Measurements from ENCODE around the gene OR4D1.

The OR4D1 gene

GRCh38 chr17:58111676-58112075, 36.5 kb upstream of the OR4D1 start:
- no peak for DNase-seq (ENCODE audit: low read depth)
- no peak overlapping the region for H3K4me3 ChIP-seq (ENCODE audit: low read depth, low read length)
- no peak for TF ChIP-seq CTCF (conservative IDR thresholded peaks at IDR 0.05; ENCODE audit: low read depth, low read length)

DNA sequence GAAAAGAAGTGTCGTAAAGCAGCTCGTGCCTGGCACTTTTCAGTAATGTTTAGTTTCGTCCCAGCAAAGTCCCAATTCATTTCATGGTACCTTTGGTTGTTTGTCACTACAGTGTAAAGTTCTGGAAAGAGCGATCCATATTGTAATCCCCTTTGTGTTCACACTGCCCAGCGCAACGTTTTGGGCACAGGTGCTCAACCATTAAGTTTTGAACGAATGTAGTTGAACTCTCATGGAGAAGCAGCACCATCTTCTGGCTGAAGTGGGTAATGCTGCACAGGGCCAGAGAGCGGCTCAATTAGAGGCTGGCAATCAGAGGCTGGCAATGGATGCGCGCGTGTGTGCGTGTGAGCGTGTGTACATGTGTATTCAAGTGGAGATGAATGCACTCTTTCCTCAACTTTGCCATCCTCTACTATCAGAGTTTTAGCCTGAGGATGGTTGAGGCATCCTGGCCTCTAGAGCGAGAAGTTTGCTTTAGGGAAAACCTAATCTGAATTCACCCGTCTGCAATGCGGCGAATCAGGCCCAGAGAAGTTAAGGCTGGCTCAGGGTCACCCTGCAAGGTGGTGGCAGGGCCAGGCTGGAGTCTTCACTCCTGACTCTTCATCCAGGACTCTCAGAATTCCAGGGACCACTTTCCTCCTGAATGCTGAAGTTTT, 35.1 kb upstream of the OR4D1 start:
- peak; percentile 97 for TF ChIP-seq CTCF (conservative IDR thresholded peaks at IDR 0.05; ENCODE audit: low read depth, low read length)
- peak; percentile 74 for DNase-seq (ENCODE audit: low read depth)
- H3K4me3 ChIP-seq (ENCODE audit: low read depth, low read length): no peak overlapping the region

DNA sequence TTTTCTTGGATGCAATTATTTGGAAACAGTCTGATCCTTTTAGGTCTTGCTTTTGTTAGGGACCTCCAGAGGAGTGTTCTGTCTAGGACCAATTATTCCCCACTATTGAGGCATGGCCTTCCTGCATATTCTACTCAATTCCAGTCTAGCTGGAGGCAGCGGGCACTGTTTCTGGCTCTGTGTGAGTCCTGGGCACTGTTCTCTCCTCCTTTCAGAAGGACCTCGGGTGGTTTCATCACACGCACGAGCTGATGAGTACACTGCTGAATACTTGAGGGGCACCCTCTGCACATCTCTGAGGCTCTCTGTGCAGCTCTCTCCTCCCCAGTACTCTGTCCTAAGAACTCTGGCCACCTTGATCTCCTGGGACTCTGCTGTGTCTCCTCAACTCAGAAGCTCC, 34.2 kb upstream of the OR4D1 start:
- no peak overlapping the region for H3K4me3 ChIP-seq (ENCODE audit: low read depth, low read length)
- TF ChIP-seq CTCF (conservative IDR thresholded peaks at IDR 0.05; ENCODE audit: low read depth, low read length): no peak
- DNase-seq (ENCODE audit: low read depth): no peak

GRCh38 chr17:58117382-58117781, 30.8 kb upstream of the OR4D1 start:
- no peak for DNase-seq (ENCODE audit: low read depth)
- H3K4me3 ChIP-seq (ENCODE audit: low read depth, low read length): no peak overlapping the region
- no peak for TF ChIP-seq CTCF (conservative IDR thresholded peaks at IDR 0.05; ENCODE audit: low read depth, low read length)

GRCh38 chr17:58119491-58119890, 28.7 kb upstream of the OR4D1 start:
- TF ChIP-seq CTCF (conservative IDR thresholded peaks at IDR 0.05; ENCODE audit: low read depth, low read length): no peak
- no peak for DNase-seq (ENCODE audit: low read depth)
- H3K4me3 ChIP-seq (ENCODE audit: low read depth, low read length): no peak overlapping the region

- H3K4me3 ChIP-seq (ENCODE audit: low read depth, low read length): no peak overlapping the region
- peak; percentile 76 for DNase-seq (ENCODE audit: low read depth)
- no peak for TF ChIP-seq CTCF (conservative IDR thresholded peaks at IDR 0.05; ENCODE audit: low read depth, low read length)
These were observed 27.9 kb upstream of the OR4D1 start for GRCh38 chr17:58120195-58120822.

GRCh38 chr17:58121925-58122324, 26.3 kb upstream of the OR4D1 start:
- TF ChIP-seq CTCF (conservative IDR thresholded peaks at IDR 0.05; ENCODE audit: low read depth, low read length): peak; percentile 50
- peak; percentile 52 for DNase-seq (ENCODE audit: low read depth)
- no peak overlapping the region for H3K4me3 ChIP-seq (ENCODE audit: low read depth, low read length)
